Spinal cord (tissue), 9 donors: ENCODE data around the gene SORL1-AS1.

Experiments
- DNase-seq, 6 donors: peaks; one replicate each; pipeline versions ENCODE4 v3.0.0 to v3.0.0-alpha.2; 2013 to 2015; ENCODE audit warnings: low spot score in 6 of 6, low read depth in 4 of 6
- H3K27ac ChIP-seq: one replicate; pipeline ENCODE4 v1.5.1; 2013; ENCODE audit warnings: low read depth, low read length, control low read depth
- H3K27me3 ChIP-seq: one replicate; pipeline ENCODE4 v1.6.1; 2013; ENCODE audit warnings: low read length; ENCODE audit not compliant: control insufficient read depth, insufficient read depth
- H3K36me3 ChIP-seq: one replicate; pipeline ENCODE4 v1.6.1; 2013; ENCODE audit warnings: low read length; ENCODE audit not compliant: control insufficient read depth, insufficient read depth
- H3K4me1 ChIP-seq: one replicate; pipeline ENCODE4 v1.6.1; 2013; ENCODE audit warnings: low read length; ENCODE audit not compliant: control insufficient read depth, insufficient read depth
- H3K4me3 ChIP-seq: one replicate; pipeline ENCODE4 v1.5.1; 2013; ENCODE audit warnings: low read depth, low read length, control low read depth
- H3K9me3 ChIP-seq: one replicate; pipeline ENCODE4 v1.6.1; 2013; ENCODE audit warnings: low read length; ENCODE audit not compliant: control insufficient read depth, insufficient read depth
- WGBS: methylation state at CpG from one replicate; pipeline ENCODE4 v1.1.5; 2013; ENCODE audit warnings: missing lambda C conversion rate; ENCODE audit not compliant: insufficient coverage; 5-methylcytosine and 5-hydroxymethylcytosine counted together
- donor health status: healthy.

SORL1-AS1 gene

GRCh38 chr11:121466063-121466794 is 13.5 kb upstream of the SORL1-AS1 start:
- Histone ChIP-seq H3K27ac (no peak overlapping the region), H3K36me3 (peaks cover 12% of the 10 kb centered on the region), H3K27me3 (no peaks in the 10 kb centered on the region), H3K4me3 (no peak overlapping the region), H3K4me1 (peaks cover 22% of the 10 kb centered on the region), H3K9me3 (no peaks in the 10 kb centered on the region)
- peak in 3 of 6 donors; percentile 32 to 73 (median 63) for DNase-seq
- WGBS = 47% methylated on average over 4 of the region's 8 CpGs

- Histone ChIP-seq H3K9me3 (no peaks in the 10 kb centered on the region), H3K36me3 (peaks cover 7% of the 10 kb centered on the region), H3K27ac (no peak overlapping the region), H3K4me3 (no peak overlapping the region), H3K4me1 (peaks cover 21% of the 10 kb centered on the region), H3K27me3 (no peaks in the 10 kb centered on the region)
- WGBS = 76% methylated on average over 7 of the region's 8 CpGs
- no peak for DNase-seq
Measured at GRCh38 chr11:121465709-121466062, 12.9 kb upstream of the SORL1-AS1 start.

GRCh38 chr11:121464352-121464946 is 11.7 kb upstream of the SORL1-AS1 start:
- 76% methylated on average over 8 of the region's 11 CpGs for WGBS
- Histone ChIP-seq H3K9me3 (no peaks in the 10 kb centered on the region), H3K4me3 (no peak overlapping the region), H3K36me3 (no peaks in the 10 kb centered on the region), H3K4me1 (peaks cover 21% of the 10 kb centered on the region), H3K27me3 (no peaks in the 10 kb centered on the region), H3K27ac (no peak overlapping the region)
- DNase-seq = peak in 1 of 6 donors; percentile 68

GRCh38 chr11:121463689-121464335 is 11.0 kb upstream of the SORL1-AS1 start:
- Histone ChIP-seq H3K36me3 (no peaks in the 10 kb centered on the region), H3K4me1 (peaks cover 21% of the 10 kb centered on the region), H3K9me3 (no peaks in the 10 kb centered on the region), H3K27ac (no peak overlapping the region), H3K4me3 (no peak overlapping the region), H3K27me3 (no peaks in the 10 kb centered on the region)
- DNase-seq = no peak
- 90% methylated on average over 4 of the region's 6 CpGs for WGBS

GRCh38 chr11:121461843-121462242 is 9.1 kb upstream of the SORL1-AS1 start:
- DNase-seq = no peak
- WGBS = 94% methylated on average over 2 of the region's 7 CpGs
- H3K4me3 ChIP-seq = no peak overlapping the region
- peaks cover 18% of the 10 kb centered on the region for H3K4me1 ChIP-seq
- H3K9me3 ChIP-seq = no peaks in the 10 kb centered on the region
- H3K36me3 ChIP-seq = no peaks in the 10 kb centered on the region
- no peak overlapping the region for H3K27ac ChIP-seq
- H3K27me3 ChIP-seq = no peaks in the 10 kb centered on the region

- DNase-seq = no peak
- peaks cover 10% of the 10 kb centered on the region for H3K4me1 ChIP-seq
- no peaks in the 10 kb centered on the region for H3K27me3 ChIP-seq
- no peaks in the 10 kb centered on the region for H3K36me3 ChIP-seq
- H3K9me3 ChIP-seq = no peaks in the 10 kb centered on the region
- WGBS = 74% methylated on average over 2 of the region's 4 CpGs
- no peak overlapping the region for H3K4me3 ChIP-seq
- H3K27ac ChIP-seq = no peak overlapping the region
Measured at GRCh38 chr11:121460941-121461514, 8.3 kb upstream of the SORL1-AS1 start.

GRCh38 chr11:121459413-121460017 is 6.7 kb upstream of the SORL1-AS1 start:
- WGBS = 75% methylated on average over 7 of the region's 7 CpGs

GRCh38 chr11:121458551-121458950 is 5.8 kb upstream of the SORL1-AS1 start:
- no peak overlapping the region for H3K27ac ChIP-seq
- H3K36me3 ChIP-seq = no peaks in the 10 kb centered on the region
- H3K27me3 ChIP-seq = no peaks in the 10 kb centered on the region
- H3K9me3 ChIP-seq = no peaks in the 10 kb centered on the region
- peaks cover 6% of the 10 kb centered on the region for H3K4me1 ChIP-seq
- DNase-seq = no peak
- no peak overlapping the region for H3K4me3 ChIP-seq
- 88% methylated on average over 4 of the region's 9 CpGs for WGBS

More at GRCh38 chr11:121459413-121460017, 6.7 kb upstream of the SORL1-AS1 start:
- Histone ChIP-seq H3K36me3 (no peaks in the 10 kb centered on the region), H3K27ac (no peak overlapping the region), H3K4me1 (peaks cover 4% of the 10 kb centered on the region), H3K9me3 (no peaks in the 10 kb centered on the region), H3K4me3 (no peak overlapping the region), H3K27me3 (no peaks in the 10 kb centered on the region)
- peak in 1 of 6 donors; percentile 37 for DNase-seq

GRCh38 chr11:121456816-121457431 is 4.2 kb upstream of the SORL1-AS1 start:
- Histone ChIP-seq H3K9me3 (no peaks in the 10 kb centered on the region), H3K4me3 (no peak overlapping the region), H3K36me3 (no peaks in the 10 kb centered on the region), H3K27me3 (no peaks in the 10 kb centered on the region), H3K27ac (no peak overlapping the region), H3K4me1 (peaks cover 11% of the 10 kb centered on the region)
- WGBS = 66% methylated on average over 6 of the region's 11 CpGs
- DNase-seq = no peak
